HG03342 (cell line): ENCODE measurements around the gene PCBD1.

Experiments used
- ATAC-seq: cut with Tn5 transposase; IDR thresholded peaks from one replicate; pipeline ENCODE4 v1.9.1; 2021; ENCODE audit warnings: mild to moderate bottlenecking, moderate library complexity; ENCODE audit not compliant: unreplicated experiment

PCBD1 gene

GRCh38 chr10:70918851-70919530 is 30.6 kb upstream of the PCBD1 start:
- ATAC-seq: no peak

GRCh38 chr10:70917635-70918034 is 29.3 kb upstream of the PCBD1 start:
- ATAC-seq: no peak

- no peak for ATAC-seq
Measured at GRCh38 chr10:70917226-70917625, 28.9 kb upstream of the PCBD1 start.

- ATAC-seq: no peak
Measured at GRCh38 chr10:70916241-70916640, 27.9 kb upstream of the PCBD1 start.

- ATAC-seq: no peak
Measured at GRCh38 chr10:70915806-70916205, 27.4 kb upstream of the PCBD1 start.

GRCh38 chr10:70915206-70915605 is 26.8 kb upstream of the PCBD1 start:
- no peak for ATAC-seq

- ATAC-seq: no peak
Measured at GRCh38 chr10:70914316-70914864, 26.0 kb upstream of the PCBD1 start.

- no peak for ATAC-seq
Measured at GRCh38 chr10:70913893-70914240, 25.5 kb upstream of the PCBD1 start.

GRCh38 chr10:70913191-70913892 is 25.0 kb upstream of the PCBD1 start:
- no peak for ATAC-seq

GRCh38 chr10:70912556-70912955 is 24.2 kb upstream of the PCBD1 start:
- ATAC-seq: no peak

- no peak for ATAC-seq
Measured at GRCh38 chr10:70911386-70911785, 23.0 kb upstream of the PCBD1 start.

- no peak for ATAC-seq
Measured at GRCh38 chr10:70910486-70911341, 22.3 kb upstream of the PCBD1 start.

GRCh38 chr10:70909326-70909935 is 21.1 kb upstream of the PCBD1 start:
- ATAC-seq: no peak

GRCh38 chr10:70908406-70909296 is 20.3 kb upstream of the PCBD1 start:
- no peak for ATAC-seq

GRCh38 chr10:70907637-70908405 is 19.5 kb upstream of the PCBD1 start:
- no peak for ATAC-seq

GRCh38 chr10:70906953-70907636 is 18.7 kb upstream of the PCBD1 start:
- ATAC-seq: no peak

GRCh38 chr10:70906031-70906783 is 17.8 kb upstream of the PCBD1 start:
- ATAC-seq: no peak
